Measurements from ENCODE around the gene ENTHD1. TPM values are rescaled to one million over a fixed set of nuclear protein-coding genes. Genes with fewer than 3 reads are reported as not detected.
"Not testable (repeated sequence)": the region's sequence is repeated elsewhere in the genome, so short reads cannot be mapped to it uniquely, and the experiment has no call there.

The ENTHD1 gene
- total RNA-seq, 4 donors from 2014 or later, result 0.14 TPM; not detected in 3

DNA sequence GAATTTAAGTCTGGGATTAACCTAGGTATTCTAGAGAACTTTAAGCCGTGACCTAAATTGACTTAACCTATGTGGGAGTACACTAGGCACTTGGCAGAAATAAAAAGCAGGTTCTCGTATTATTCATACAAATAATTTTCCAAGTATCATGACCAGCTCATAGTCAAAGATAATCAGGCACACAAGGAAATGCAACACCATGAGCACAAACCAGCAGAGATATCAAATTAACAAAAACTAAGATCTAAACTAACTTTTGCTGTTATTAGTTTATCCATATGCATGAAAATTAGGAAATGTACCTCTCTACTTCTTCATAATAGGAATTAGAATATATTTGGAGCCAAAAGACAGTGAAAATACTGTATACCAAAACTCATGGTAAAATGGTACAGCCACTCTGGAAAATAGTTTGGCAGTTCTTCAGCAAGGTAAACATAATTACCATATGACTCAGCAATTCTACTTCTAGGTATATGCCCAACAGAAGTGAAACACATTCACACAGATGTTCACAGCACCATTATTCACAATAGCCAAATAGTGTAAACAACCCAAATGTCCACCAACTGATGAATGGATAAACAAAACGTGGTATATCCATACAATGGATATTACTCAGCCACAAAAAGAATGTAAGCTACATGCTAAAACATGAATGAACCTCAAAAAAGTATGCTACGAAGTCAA is 154.1 kb downstream of the ENTHD1 start:
- H3K4me3 ChIP-seq, result no peak overlapping the region
- no peaks in the 10 kb centered on the region for H3K9me3 ChIP-seq
- no peak overlapping the region for H3K27ac ChIP-seq
- no peak for DNase-seq
- H3K27me3 ChIP-seq, result no peaks in the 10 kb centered on the region
- H3K4me1 ChIP-seq, result no peaks in the 10 kb centered on the region
- TF ChIP-seq, protein P1, sequence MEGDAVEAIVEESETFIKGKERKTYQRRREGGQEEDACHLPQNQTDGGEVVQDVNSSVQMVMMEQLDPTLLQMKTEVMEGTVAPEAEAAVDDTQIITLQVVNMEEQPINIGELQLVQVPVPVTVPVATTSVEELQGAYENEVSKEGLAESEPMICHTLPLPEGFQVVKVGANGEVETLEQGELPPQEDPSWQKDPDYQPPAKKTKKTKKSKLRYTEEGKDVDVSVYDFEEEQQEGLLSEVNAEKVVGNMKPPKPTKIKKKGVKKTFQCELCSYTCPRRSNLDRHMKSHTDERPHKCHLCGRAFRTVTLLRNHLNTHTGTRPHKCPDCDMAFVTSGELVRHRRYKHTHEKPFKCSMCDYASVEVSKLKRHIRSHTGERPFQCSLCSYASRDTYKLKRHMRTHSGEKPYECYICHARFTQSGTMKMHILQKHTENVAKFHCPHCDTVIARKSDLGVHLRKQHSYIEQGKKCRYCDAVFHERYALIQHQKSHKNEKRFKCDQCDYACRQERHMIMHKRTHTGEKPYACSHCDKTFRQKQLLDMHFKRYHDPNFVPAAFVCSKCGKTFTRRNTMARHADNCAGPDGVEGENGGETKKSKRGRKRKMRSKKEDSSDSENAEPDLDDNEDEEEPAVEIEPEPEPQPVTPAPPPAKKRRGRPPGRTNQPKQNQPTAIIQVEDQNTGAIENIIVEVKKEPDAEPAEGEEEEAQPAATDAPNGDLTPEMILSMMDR (IDR thresholded peaks at IDR 0.05), result no peak
- no peak for TF ChIP-seq POLR2A (IDR thresholded peaks at IDR 0.05)
- no peaks in the 10 kb centered on the region for H3K36me3 ChIP-seq
- intact Hi-C loops (cut with DNase I; ENCODE audit: low total_unique reads), result no loop called here

DNA sequence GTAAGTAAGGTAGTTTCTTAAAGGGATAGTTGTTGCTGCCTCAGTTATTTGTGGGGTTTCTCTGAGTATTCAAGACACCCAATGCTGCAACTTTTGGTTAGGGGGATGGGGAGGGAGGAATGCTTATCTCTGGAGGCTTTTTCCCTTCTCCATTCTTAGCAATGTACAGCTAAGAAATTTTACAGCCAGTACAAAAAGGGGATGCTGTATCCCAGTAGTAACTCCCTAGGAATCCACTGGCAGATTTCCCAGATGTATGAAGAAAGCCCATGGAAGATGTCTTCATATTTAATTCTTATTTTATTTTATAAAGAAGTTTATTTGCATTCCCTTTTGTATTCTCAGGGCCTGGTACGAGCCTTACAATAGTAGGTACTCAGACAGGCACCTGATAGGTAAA is 154.8 kb downstream of the ENTHD1 start:
- Histone ChIP-seq H3K9me3 (no peaks in the 10 kb centered on the region), H3K4me1 (no peaks in the 10 kb centered on the region), H3K27ac (no peak overlapping the region), H3K27me3 (no peaks in the 10 kb centered on the region), H3K4me3 (no peak overlapping the region), H3K36me3 (no peaks in the 10 kb centered on the region)
- no peak for DNase-seq
- TF ChIP-seq, protein P1 (IDR thresholded peaks at IDR 0.05), result no peak
- TF ChIP-seq POLR2A (IDR thresholded peaks at IDR 0.05), result no peak
- intact Hi-C loops (cut with DNase I; ENCODE audit: low total_unique reads), result no loop called here

DNA sequence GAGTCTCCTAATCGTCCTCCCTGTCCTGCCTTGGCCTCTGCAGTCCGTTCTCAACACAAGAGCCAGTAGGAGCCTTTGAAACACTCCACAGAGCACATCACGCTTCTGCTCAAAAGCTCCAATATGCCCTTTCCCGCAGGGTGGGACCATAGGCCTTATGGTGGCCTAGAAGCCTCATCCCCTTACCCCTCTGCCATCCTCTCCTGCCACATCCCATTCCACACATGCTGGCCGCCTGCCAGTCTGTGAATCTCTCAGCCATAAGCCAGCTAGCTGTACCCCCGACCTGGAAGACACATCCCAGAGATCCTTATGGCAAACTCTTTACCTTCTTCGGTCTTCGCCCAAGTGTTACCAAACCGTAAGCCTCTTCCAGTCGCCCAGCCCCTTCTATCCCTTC is 157.8 kb downstream of the ENTHD1 start:
- DNase-seq, result no peak
- H3K9me3 ChIP-seq, result no peaks in the 10 kb centered on the region
- H3K27ac ChIP-seq, result no peak overlapping the region
- H3K4me1 ChIP-seq, result no peaks in the 10 kb centered on the region
- no peaks in the 10 kb centered on the region for H3K27me3 ChIP-seq
- no peak overlapping the region for H3K4me3 ChIP-seq
- no peak for TF ChIP-seq POLR2A (IDR thresholded peaks at IDR 0.05)
- TF ChIP-seq, protein P1 (IDR thresholded peaks at IDR 0.05), result no peak
- H3K36me3 ChIP-seq, result no peaks in the 10 kb centered on the region
- intact Hi-C loops (cut with DNase I; ENCODE audit: low total_unique reads), result no loop called here

DNA sequence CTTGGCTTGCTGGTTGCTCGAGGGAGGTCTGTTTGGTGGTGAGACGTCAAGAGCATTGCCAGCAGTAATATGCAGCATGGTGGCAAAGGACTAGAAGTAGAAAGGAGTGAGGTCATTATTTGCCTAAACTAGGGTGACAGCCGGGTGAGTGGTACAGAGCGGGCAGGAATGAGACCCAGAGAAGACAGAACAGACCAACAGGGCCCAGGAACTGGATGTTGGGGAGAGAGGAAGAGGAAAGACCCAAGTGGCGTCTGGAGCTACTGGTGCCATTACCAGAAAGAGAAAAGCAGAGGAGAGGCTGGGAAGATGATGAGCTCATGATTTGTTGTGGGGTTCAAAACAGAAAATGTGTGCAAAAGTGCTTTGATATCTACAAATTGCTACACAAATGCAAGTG is 158.7 kb downstream of the ENTHD1 start:
- no peak for TF ChIP-seq POLR2A (IDR thresholded peaks at IDR 0.05)
- TF ChIP-seq, protein P1 (IDR thresholded peaks at IDR 0.05), result no peak
- Histone ChIP-seq H3K36me3 (no peaks in the 10 kb centered on the region), H3K27ac (no peak overlapping the region), H3K9me3 (no peaks in the 10 kb centered on the region), H3K4me1 (no peaks in the 10 kb centered on the region), H3K4me3 (no peak overlapping the region), H3K27me3 (no peaks in the 10 kb centered on the region)
- no peak for DNase-seq
- intact Hi-C loops (cut with DNase I; ENCODE audit: low total_unique reads), result no loop called here

DNA sequence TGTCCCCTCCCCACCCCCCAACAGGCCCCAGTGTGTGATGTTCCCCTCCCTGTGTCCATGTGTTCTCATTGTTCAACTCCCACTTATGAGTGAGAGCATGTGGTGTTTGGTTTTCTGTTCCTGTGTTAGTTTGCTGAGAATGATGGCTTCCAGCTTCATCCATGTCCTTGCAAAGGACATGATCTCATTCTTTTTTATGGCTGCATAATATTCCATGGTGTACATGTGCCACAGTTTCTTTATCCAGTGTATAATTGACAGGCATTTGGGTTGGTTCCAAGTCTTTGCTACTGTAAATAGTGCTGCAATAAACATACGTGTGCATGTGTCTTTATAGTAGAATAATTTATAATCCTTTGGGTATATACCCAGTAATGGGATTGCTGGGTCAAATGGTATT is 159.5 kb downstream of the ENTHD1 start:
- H3K9me3 ChIP-seq; H3K4me3 ChIP-seq; DNase-seq; H3K36me3 ChIP-seq; H3K4me1 ChIP-seq; H3K27me3 ChIP-seq; H3K27ac ChIP-seq; intact Hi-C loops (cut with DNase I; ENCODE audit: low total_unique reads): not testable (repeated sequence)

DNA sequence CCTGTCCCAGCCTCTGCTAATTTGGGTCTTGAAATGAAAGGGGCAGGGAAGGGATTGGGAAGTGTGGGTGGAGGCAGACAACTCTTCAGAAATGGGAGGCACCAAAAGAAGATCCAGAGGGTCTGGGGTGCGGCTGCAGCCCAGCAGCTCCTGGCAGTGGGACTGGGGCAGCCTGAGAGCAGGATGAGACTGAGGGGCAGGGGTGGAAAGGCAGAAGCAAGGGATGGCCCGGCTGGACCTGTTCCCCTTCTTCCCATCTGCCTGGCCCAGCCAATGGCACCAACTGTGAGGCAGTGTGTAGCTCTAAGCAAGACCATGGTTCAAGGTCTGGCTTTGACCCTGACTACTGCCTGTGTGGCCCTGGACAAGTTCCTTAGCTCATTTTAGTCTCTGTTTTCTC is 160.4 kb downstream of the ENTHD1 start:
- Histone ChIP-seq H3K27me3 (no peaks in the 10 kb centered on the region), H3K9me3 (no peaks in the 10 kb centered on the region), H3K4me1 (no peaks in the 10 kb centered on the region), H3K36me3 (no peaks in the 10 kb centered on the region), H3K4me3 (no peak overlapping the region), H3K27ac (no peak overlapping the region)
- DNase-seq, result no peak
- TF ChIP-seq, protein P1 (IDR thresholded peaks at IDR 0.05), result no peak
- TF ChIP-seq POLR2A (IDR thresholded peaks at IDR 0.05), result no peak
- intact Hi-C loops (cut with DNase I; ENCODE audit: low total_unique reads), result no loop called here

All from uterus (tissue), 4 donors.